ENCODE data around the gene ETV2.

DNA sequence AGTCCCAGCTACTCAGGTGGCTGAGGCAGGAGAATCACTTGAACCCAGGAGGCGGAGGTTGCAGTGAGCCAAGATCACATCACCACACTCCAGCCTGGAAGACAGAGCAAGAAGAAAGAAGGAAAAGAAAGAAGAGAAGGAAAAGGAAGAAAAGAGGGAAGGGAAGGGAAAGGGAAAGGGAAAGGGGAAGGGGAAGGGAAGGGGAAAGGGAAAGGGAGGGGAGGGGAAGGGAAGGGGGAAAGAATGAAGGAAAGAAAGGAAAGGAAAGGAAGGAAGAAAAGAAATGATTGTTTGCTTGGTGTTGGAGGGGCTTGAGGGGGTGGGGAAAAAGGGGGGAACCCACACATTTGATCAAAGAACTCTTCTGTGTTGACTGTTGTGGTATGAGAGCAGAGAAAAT, 45.6 kb upstream of the ETV2 start:
- no peak for TF ChIP-seq POLR2A (IDR thresholded peaks at IDR 0.05)
- TF ChIP-seq, protein P1, sequence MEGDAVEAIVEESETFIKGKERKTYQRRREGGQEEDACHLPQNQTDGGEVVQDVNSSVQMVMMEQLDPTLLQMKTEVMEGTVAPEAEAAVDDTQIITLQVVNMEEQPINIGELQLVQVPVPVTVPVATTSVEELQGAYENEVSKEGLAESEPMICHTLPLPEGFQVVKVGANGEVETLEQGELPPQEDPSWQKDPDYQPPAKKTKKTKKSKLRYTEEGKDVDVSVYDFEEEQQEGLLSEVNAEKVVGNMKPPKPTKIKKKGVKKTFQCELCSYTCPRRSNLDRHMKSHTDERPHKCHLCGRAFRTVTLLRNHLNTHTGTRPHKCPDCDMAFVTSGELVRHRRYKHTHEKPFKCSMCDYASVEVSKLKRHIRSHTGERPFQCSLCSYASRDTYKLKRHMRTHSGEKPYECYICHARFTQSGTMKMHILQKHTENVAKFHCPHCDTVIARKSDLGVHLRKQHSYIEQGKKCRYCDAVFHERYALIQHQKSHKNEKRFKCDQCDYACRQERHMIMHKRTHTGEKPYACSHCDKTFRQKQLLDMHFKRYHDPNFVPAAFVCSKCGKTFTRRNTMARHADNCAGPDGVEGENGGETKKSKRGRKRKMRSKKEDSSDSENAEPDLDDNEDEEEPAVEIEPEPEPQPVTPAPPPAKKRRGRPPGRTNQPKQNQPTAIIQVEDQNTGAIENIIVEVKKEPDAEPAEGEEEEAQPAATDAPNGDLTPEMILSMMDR (IDR thresholded peaks at IDR 0.05) = no peak

Measured in body of pancreas (tissue), 4 donors.